A673 (cell line): ENCODE measurements around the gene RAB26. TPM values are rescaled to one million over a fixed set of nuclear protein-coding genes. Genes with fewer than 3 reads are reported as not detected.
A peak's percentile ranks its signal among the peaks of the same experiment; 100 is the strongest.
"Not testable (repeated sequence)": the region's sequence is repeated elsewhere in the genome, so short reads cannot be mapped to it uniquely, and the experiment has no call there.

Experiments
- BruUV-seq: library from RNA; stranded (reverse); fragments of 400-500 nt; replicated peaks from 2 replicates; lab custom pipeline; 2021; lab: Mats Ljungman, UMichigan
- CTCF ChIA-PET: fragments of 300-600 bp; sonication (Branson Sonifier 250); formaldehyde crosslinking; loops from one replicate; lab custom pipeline; 2022; ENCODE audit warnings: antibody characterized with exemption; lab: Charles Lee
- POLR2A ChIA-PET: fragments of 300-600 bp; sonication (Branson Sonifier 250); formaldehyde crosslinking; loops from one replicate; lab custom pipeline; 2022; ENCODE audit warnings: antibody characterized with exemption; ENCODE audit not compliant: low non-redundant PET; lab: Charles Lee
- DNase-seq: peaks from one replicate; pipeline ENCODE4 v3.0.0-alpha.2; 2015; ENCODE audit warnings: low spot score
- H3K27ac ChIP-seq: fragments of 200-600 bp; sonication (generic); 2 replicates; pipeline ENCODE4 v1.5.1; 2016; ENCODE audit warnings: mixed run types, low read depth, mild to moderate bottlenecking, mixed read lengths, antibody characterized with exemption, low read length; ENCODE audit not compliant: poor library complexity, severe bottlenecking
- H3K27me3 ChIP-seq: fragments of 200-600 bp; sonication (generic); replicated peaks from 2 replicates; pipeline ENCODE4 v1.6.1; 2017; ENCODE audit warnings: mixed run types, low read depth, mild to moderate bottlenecking, mixed read lengths, antibody characterized with exemption, low read length; ENCODE audit not compliant: insufficient read depth, poor library complexity
- H3K36me3 ChIP-seq: fragments of 200-600 bp; sonication (generic); 2 replicates; pipeline ENCODE4 v1.6.1; 2016; ENCODE audit warnings: mixed run types, mild to moderate bottlenecking, mixed read lengths, antibody characterized with exemption, low read length; ENCODE audit not compliant: insufficient read depth, poor library complexity, severe bottlenecking
- H3K4me1 ChIP-seq: fragments of 200-600 bp; sonication (generic); 2 replicates; pipeline ENCODE4 v1.6.1; 2017; ENCODE audit warnings: mixed run types, mild to moderate bottlenecking, mixed read lengths, antibody characterized with exemption, low read length; ENCODE audit not compliant: insufficient read depth, poor library complexity, severe bottlenecking
- H3K4me3 ChIP-seq: fragments of 200-600 bp; sonication (generic); 2 replicates; pipeline ENCODE4 v1.5.1; 2016; ENCODE audit warnings: low read depth, mixed run types, mild to moderate bottlenecking, mixed read lengths, low read length; ENCODE audit not compliant: poor library complexity, severe bottlenecking
- H3K9me3 ChIP-seq: fragments of 200-600 bp; sonication (generic); 2 replicates; pipeline ENCODE4 v1.6.1; 2016; ENCODE audit warnings: mixed run types, low read depth, mild to moderate bottlenecking, mixed read lengths, antibody characterized with exemption, low read length; ENCODE audit not compliant: poor library complexity, severe bottlenecking
- intact Hi-C: fragments of 100-400 bp; cut with micrococcal nuclease; formaldehyde crosslinking; loops from one replicate; pipeline ENCODE4 v1.10.0; 2022; ENCODE audit not compliant: unreplicated experiment
- total RNA-seq: library from RNA; stranded (reverse); gene quantifications from 2 replicates; pipeline ENCODE4 v1.2.3, GENCODE V29; 2021

Gene RAB26
- total RNA-seq, 1 experiment from 2014 or later = 0.49 TPM

GRCh38 chr16:2106211-2106610 lies 42.2 kb upstream of the RAB26 start:
- POLR2A ChIA-PET, H3K9me3 ChIP-seq, BruUV-seq, H3K27me3 ChIP-seq, H3K4me3 ChIP-seq, H3K27ac ChIP-seq, H3K4me1 ChIP-seq, H3K36me3 ChIP-seq, DNase-seq, CTCF ChIA-PET, intact Hi-C loops: not testable (repeated sequence)

GRCh38 chr16:2107121-2107790 lies 41.2 kb upstream of the RAB26 start:
- DNase-seq, CTCF ChIA-PET, H3K36me3 ChIP-seq, H3K9me3 ChIP-seq, intact Hi-C loops, H3K27me3 ChIP-seq, BruUV-seq, H3K4me3 ChIP-seq, POLR2A ChIA-PET, H3K27ac ChIP-seq, H3K4me1 ChIP-seq: not testable (repeated sequence)

- H3K27me3 ChIP-seq, DNase-seq, CTCF ChIA-PET, H3K4me1 ChIP-seq, H3K4me3 ChIP-seq, H3K27ac ChIP-seq, H3K36me3 ChIP-seq, POLR2A ChIA-PET, H3K9me3 ChIP-seq, BruUV-seq, intact Hi-C loops: not testable (repeated sequence)
Observed at GRCh38 chr16:2107791-2108125, 40.7 kb upstream of the RAB26 start.

GRCh38 chr16:2108446-2109270 lies 39.8 kb upstream of the RAB26 start:
- CTCF ChIA-PET, BruUV-seq, DNase-seq: not testable (repeated sequence)

GRCh38 chr16:2109271-2109580 lies 39.2 kb upstream of the RAB26 start:
- DNase-seq, H3K9me3 ChIP-seq, POLR2A ChIA-PET, H3K4me3 ChIP-seq, H3K27me3 ChIP-seq, H3K27ac ChIP-seq, BruUV-seq, H3K4me1 ChIP-seq, intact Hi-C loops, H3K36me3 ChIP-seq, CTCF ChIA-PET: not testable (repeated sequence)

More at GRCh38 chr16:2108446-2109270, 39.8 kb upstream of the RAB26 start:
- H3K4me3 ChIP-seq, intact Hi-C loops, H3K9me3 ChIP-seq, H3K27ac ChIP-seq, H3K27me3 ChIP-seq, POLR2A ChIA-PET, H3K4me1 ChIP-seq, H3K36me3 ChIP-seq: not testable (repeated sequence)

- H3K36me3 ChIP-seq, H3K27me3 ChIP-seq, H3K4me3 ChIP-seq, intact Hi-C loops, BruUV-seq, H3K9me3 ChIP-seq, CTCF ChIA-PET, H3K4me1 ChIP-seq, DNase-seq, H3K27ac ChIP-seq: not testable (repeated sequence)
- POLR2A ChIA-PET = interaction anchor here (0.6 kb wide), 1 partner anchor 428 kb away, joined by 4 read pairs; the partner anchor contains the start of gene PDPK1
Observed at GRCh38 chr16:2109872-2110271, 38.6 kb upstream of the RAB26 start.

- H3K36me3 ChIP-seq, H3K27ac ChIP-seq, CTCF ChIA-PET, H3K4me1 ChIP-seq, DNase-seq, H3K4me3 ChIP-seq, H3K9me3 ChIP-seq, intact Hi-C loops, H3K27me3 ChIP-seq: not testable (repeated sequence)
- POLR2A ChIA-PET = interaction anchor here (0.6 kb wide), 1 partner anchor 427 kb away, joined by 4 read pairs; the partner anchor contains the start of gene PDPK1
- BruUV-seq = TSS peak; percentile 21
Observed at GRCh38 chr16:2110332-2111008, 38.0 kb upstream of the RAB26 start.
